Endodermal cell (in vitro differentiated cells): ENCODE measurements around the gene IL10RA. TPM values are rescaled to one million over a fixed set of nuclear protein-coding genes. Genes with fewer than 3 reads are reported as not detected.
"Not testable (repeated sequence)": the region's sequence is repeated elsewhere in the genome, so short reads cannot be mapped to it uniquely, and the experiment has no call there.

Experiments used
- DNase-seq: peaks from one replicate; pipeline ENCODE4 v3.0.0-alpha.2; 2017
- H3K27ac ChIP-seq: 2 replicates; pipeline ENCODE4 v1.5.1; 2013; ENCODE audit warnings: mild to moderate bottlenecking, low read depth, low read length, moderate library complexity
- H3K27me3 ChIP-seq: 2 replicates; pipeline ENCODE4 v1.6.1; 2013; ENCODE audit warnings: mild to moderate bottlenecking, low read length, moderate library complexity; ENCODE audit not compliant: insufficient read depth, control insufficient read depth, poor library complexity, severe bottlenecking
- H3K36me3 ChIP-seq: 2 replicates; pipeline ENCODE4 v1.7.0; 2013; ENCODE audit warnings: mild to moderate bottlenecking, low read length, moderate library complexity; ENCODE audit not compliant: control insufficient read depth, insufficient read depth
- H3K4me1 ChIP-seq: one replicate; pipeline ENCODE4 v1.7.0; 2013; ENCODE audit warnings: low read length; ENCODE audit not compliant: control insufficient read depth, insufficient read depth
- H3K4me3 ChIP-seq: 2 replicates; pipeline ENCODE4 v1.5.1; 2013; ENCODE audit warnings: mild to moderate bottlenecking, low read length, moderate library complexity
- H3K9ac ChIP-seq: 2 replicates; pipeline ENCODE4 v1.6.1; 2013; ENCODE audit warnings: mild to moderate bottlenecking, low read length, moderate library complexity; ENCODE audit not compliant: poor library complexity, severe bottlenecking; ENCODE audit errors: extremely low read depth
- H3K9me3 ChIP-seq: 2 replicates; pipeline ENCODE4 v1.6.1; 2013; ENCODE audit warnings: mild to moderate bottlenecking, low read length, moderate library complexity; ENCODE audit not compliant: control insufficient read depth
- H3K27ac Mint-ChIP-seq: 2 replicates; pipeline ENCODE4 v1.8.0; 2020; ENCODE audit warnings: mixed read lengths
- H3K27me3 Mint-ChIP-seq: 2 replicates; pipeline ENCODE4 v1.8.0; 2021; ENCODE audit warnings: mild to moderate bottlenecking, mixed read lengths; ENCODE audit not compliant: insufficient read depth
- H3K36me3 Mint-ChIP-seq: 2 replicates; pipeline ENCODE4 v1.8.0; 2020; ENCODE audit warnings: low read depth, mixed read lengths
- H3K4me1 Mint-ChIP-seq: 2 replicates; pipeline ENCODE4 v1.8.0; 2020; ENCODE audit warnings: mixed read lengths
- H3K4me3 Mint-ChIP-seq: 2 replicates; pipeline ENCODE4 v1.8.0; 2020; ENCODE audit warnings: mild to moderate bottlenecking, moderate library complexity, mixed read lengths
- H3K9me3 Mint-ChIP-seq: 2 replicates; pipeline ENCODE4 v1.8.0; 2020; ENCODE audit warnings: mild to moderate bottlenecking, mixed read lengths
- WGBS, 2 experiments: methylation state at CpG; one replicate each; pipeline versions ENCODE4 v1.1.5 to v1.1.7; 2013; ENCODE audit warnings: missing lambda C conversion rate in 2 of 2, mixed read lengths in 1 of 2; ENCODE audit not compliant: insufficient coverage in 1 of 2, insufficient read length in 1 of 2; 5-methylcytosine and 5-hydroxymethylcytosine counted together
- total RNA-seq, 2 donors: library from RNA; stranded (reverse); fragmentation: NEBNext Ultra II Directional in 1 of 2; extraction: Animal tissue kit (Norgen Biotek cat#: 25700) in 1 of 2; gene quantifications; 2 replicates in 1 of 2; 3 replicates in 1 of 2; pipeline ENCODE4 v1.2.1, GENCODE V29; 2021
- TF ChIP-seq, protein P1 (sequence below): fragments of 200-600 bp; sonication (generic); conservative IDR thresholded peaks from 2 replicates; pipeline ENCODE4 v1.5.0; 2021; ENCODE audit warnings: antibody characterized with exemption, mild to moderate bottlenecking

IL10RA gene
- total RNA-seq, 2 donors from 2014 or later: 0.46 to 0.51 TPM

DNA sequence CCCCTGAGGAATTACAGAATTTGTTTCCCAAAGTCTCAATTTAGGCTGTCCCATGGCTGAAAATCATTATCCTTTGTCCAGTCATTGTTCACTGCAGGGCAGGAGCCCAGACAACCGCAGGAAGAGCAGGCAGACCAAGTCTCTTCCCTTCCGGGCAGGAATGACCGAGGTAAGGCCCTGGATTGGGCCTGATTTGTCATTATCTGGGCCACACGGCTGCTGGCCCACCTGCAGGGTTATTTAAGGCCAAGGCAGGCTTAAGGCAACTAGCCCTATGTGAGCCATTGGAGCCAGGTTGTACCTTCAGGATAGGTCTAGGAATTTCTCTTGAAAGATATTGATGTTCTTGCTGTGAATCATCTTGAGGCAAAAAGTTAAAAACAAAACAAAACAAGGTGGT is 9.7 kb upstream of the IL10RA start:
- H3K36me3 ChIP-seq: no peaks in the 10 kb centered on the region
- TF ChIP-seq, protein P1, sequence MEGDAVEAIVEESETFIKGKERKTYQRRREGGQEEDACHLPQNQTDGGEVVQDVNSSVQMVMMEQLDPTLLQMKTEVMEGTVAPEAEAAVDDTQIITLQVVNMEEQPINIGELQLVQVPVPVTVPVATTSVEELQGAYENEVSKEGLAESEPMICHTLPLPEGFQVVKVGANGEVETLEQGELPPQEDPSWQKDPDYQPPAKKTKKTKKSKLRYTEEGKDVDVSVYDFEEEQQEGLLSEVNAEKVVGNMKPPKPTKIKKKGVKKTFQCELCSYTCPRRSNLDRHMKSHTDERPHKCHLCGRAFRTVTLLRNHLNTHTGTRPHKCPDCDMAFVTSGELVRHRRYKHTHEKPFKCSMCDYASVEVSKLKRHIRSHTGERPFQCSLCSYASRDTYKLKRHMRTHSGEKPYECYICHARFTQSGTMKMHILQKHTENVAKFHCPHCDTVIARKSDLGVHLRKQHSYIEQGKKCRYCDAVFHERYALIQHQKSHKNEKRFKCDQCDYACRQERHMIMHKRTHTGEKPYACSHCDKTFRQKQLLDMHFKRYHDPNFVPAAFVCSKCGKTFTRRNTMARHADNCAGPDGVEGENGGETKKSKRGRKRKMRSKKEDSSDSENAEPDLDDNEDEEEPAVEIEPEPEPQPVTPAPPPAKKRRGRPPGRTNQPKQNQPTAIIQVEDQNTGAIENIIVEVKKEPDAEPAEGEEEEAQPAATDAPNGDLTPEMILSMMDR: no peak
- Mint-ChIP-seq H3K9me3 (peaks cover 9% of the 10 kb centered on the region), H3K36me3 (no peaks in the 10 kb centered on the region), H3K4me1 (peaks cover 11% of the 10 kb centered on the region), H3K4me3 (no peak overlapping the region), H3K27ac (no peak overlapping the region), H3K27me3 (peaks cover 27% of the 10 kb centered on the region)
- H3K9me3 ChIP-seq: no peaks in the 10 kb centered on the region
- H3K27ac ChIP-seq: no peak overlapping the region
- H3K27me3 ChIP-seq: no peaks in the 10 kb centered on the region
- H3K4me1 ChIP-seq: peaks cover 4% of the 10 kb centered on the region
- 87 to 89% methylated on average over 3 to 4 of the region's 4 CpGs for WGBS, 2 experiments
- no peak overlapping the region for H3K4me3 ChIP-seq
- DNase-seq: no peak
- H3K9ac ChIP-seq: no peak overlapping the region

DNA sequence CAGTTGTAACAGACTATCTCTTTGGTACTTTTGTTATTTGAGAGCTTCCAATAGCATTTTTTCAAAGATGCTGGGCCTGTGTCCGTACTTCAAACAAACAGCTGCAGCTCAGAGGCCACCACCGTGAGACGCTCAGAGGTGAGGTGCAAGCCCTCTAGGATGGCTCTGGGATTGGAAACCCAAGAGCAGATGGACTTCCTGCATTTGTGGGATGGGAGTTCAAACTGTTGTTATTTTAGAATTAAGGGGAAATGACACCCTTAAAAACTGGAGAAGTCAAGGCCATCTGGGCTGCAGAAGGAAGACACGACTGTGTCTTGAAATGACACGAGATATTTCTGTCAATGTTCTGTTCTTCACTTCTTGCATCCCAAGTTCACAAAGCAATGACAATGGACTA is 9.2 kb upstream of the IL10RA start:
- TF ChIP-seq, protein P1: no peak
- 80 to 93% methylated on average over 4 to 5 of the region's 5 CpGs for WGBS, 2 experiments
- Histone ChIP-seq H3K9ac (no peak overlapping the region), H3K4me3 (no peak overlapping the region), H3K27me3 (no peaks in the 10 kb centered on the region), H3K9me3 (no peaks in the 10 kb centered on the region), H3K4me1 (peaks cover 4% of the 10 kb centered on the region), H3K27ac (no peak overlapping the region), H3K36me3 (no peaks in the 10 kb centered on the region)
- H3K36me3 Mint-ChIP-seq: no peaks in the 10 kb centered on the region
- peaks cover 11% of the 10 kb centered on the region for H3K4me1 Mint-ChIP-seq
- H3K27me3 Mint-ChIP-seq: peaks cover 30% of the 10 kb centered on the region
- H3K4me3 Mint-ChIP-seq: no peak overlapping the region
- H3K27ac Mint-ChIP-seq: no peak overlapping the region
- no peak for DNase-seq
- H3K9me3 Mint-ChIP-seq: peaks cover 9% of the 10 kb centered on the region

DNA sequence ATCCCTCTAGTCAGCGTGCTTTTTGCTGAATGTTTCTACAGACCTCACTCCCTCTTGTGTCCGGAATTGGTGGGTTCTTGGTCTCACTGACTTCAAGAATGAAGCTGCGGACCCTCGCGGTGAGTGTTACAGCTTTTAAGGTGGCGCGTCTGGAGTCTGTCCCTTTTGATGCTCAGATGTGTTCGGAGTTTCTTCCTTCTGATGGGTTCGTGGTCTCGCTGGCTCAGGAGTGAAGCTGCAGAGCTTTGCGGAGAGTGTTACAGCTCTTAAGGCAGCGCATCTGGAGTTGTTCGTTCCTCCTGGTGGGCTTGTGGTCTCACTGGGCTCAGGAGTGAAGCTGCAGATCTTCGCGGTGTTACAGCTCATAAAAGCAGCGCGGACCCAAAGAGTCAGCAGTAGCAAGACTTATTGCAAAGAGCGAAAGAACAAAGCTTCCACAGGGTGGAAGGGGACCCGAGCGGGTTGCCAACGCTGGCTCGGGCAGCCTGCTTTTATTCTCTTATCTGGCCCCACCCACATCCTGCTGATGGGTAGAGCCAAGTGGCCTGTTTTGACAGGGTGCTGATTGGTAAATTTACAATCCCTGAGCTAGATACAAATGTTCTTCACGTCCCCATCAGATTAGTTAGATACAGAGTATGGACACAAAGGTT is 8.5 kb upstream of the IL10RA start:
- WGBS, 2 experiments: 96 to 98% methylated on average over 15 to 23 of the region's 23 CpGs
- H3K4me3 ChIP-seq, H3K27ac ChIP-seq, H3K9ac ChIP-seq, H3K36me3 ChIP-seq, H3K4me3 Mint-ChIP-seq, H3K4me1 Mint-ChIP-seq, H3K4me1 ChIP-seq, H3K9me3 ChIP-seq, H3K27me3 ChIP-seq, DNase-seq, H3K9me3 Mint-ChIP-seq, H3K27ac Mint-ChIP-seq, H3K36me3 Mint-ChIP-seq: not testable (repeated sequence)
- H3K27me3 Mint-ChIP-seq: peaks cover 36% of the 10 kb centered on the region

DNA sequence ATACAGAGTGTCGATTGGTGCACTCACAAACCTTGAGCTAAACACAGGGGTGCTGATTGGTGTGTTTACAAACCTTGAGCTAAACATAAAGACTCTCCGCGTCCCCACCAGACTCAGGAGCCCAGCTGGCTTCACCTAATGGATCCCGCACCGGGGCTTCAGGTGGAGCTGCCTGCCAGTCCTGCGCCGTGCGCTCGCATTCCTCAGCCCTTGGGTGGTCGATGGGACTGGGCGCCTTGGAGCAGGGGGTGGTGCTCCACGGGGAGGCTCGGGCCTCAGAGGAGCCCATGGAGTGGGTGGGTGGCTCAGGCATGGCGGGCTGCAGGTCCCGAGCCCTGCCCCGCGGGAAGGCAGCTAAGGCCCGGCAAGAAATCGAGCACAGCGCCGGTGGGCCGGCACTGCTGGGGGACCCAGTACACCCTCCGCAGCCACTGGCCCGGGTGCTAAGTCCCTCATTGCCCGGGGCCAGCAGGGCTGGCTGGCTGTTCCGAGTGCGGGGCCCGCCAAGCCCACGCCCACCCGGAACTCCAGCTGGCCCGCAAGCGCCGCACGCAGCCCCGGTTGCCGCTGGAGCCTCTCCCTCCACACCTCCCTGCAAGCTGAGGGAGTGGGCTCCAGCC is 7.8 kb upstream of the IL10RA start:
- not testable (repeated sequence) for H3K27ac ChIP-seq, H3K9me3 ChIP-seq, H3K9me3 Mint-ChIP-seq, H3K4me3 ChIP-seq, H3K27me3 ChIP-seq, H3K27ac Mint-ChIP-seq, H3K36me3 ChIP-seq, H3K36me3 Mint-ChIP-seq, H3K4me3 Mint-ChIP-seq, H3K9ac ChIP-seq, H3K4me1 Mint-ChIP-seq, H3K4me1 ChIP-seq
- peak; percentile 41 for DNase-seq
- H3K27me3 Mint-ChIP-seq: peaks cover 41% of the 10 kb centered on the region
- WGBS, 2 experiments: 93 to 95% methylated on average over 6 to 30 of the region's 36 CpGs
